ENCODE results near the gene RCSD1. TPM values are rescaled to one million over a fixed set of nuclear protein-coding genes. Genes with fewer than 3 reads are reported as not detected.

RCSD1 gene
- total RNA-seq, 1 donor from 2014 or later: 12.7 TPM

GRCh38 chr1:167683226-167683625 is 53.2 kb downstream of the RCSD1 start:
- no peak for DNase-seq (ENCODE audit: low spot score)

- peak; percentile 85 for DNase-seq (ENCODE audit: low spot score)
Observed at GRCh38 chr1:167683641-167684502, 53.8 kb downstream of the RCSD1 start.

GRCh38 chr1:167685844-167686243 is 55.8 kb downstream of the RCSD1 start:
- no peak for DNase-seq (ENCODE audit: low spot score)

- no peak for DNase-seq (ENCODE audit: low spot score)
Observed at GRCh38 chr1:167687919-167688519, 58.0 kb downstream of the RCSD1 start.

DNA sequence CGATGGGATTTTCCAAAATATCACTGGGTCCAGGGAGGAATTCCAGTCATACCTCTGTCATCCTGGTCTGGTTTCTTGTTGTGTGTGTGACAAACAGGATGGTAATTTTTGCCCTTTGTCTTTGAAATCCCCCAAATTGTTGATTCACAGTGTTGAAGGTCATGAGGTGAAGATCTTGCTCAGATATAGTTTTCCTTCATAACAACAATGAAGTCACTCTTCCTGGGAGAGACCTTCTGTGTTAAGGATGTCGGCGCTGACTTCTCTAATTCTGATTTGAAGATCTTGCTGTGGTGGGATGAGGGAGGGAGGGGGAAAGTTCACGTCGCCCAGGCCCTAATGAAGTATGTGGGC is 59.5 kb downstream of the RCSD1 start:
- no peak for DNase-seq (ENCODE audit: low spot score)

DNA sequence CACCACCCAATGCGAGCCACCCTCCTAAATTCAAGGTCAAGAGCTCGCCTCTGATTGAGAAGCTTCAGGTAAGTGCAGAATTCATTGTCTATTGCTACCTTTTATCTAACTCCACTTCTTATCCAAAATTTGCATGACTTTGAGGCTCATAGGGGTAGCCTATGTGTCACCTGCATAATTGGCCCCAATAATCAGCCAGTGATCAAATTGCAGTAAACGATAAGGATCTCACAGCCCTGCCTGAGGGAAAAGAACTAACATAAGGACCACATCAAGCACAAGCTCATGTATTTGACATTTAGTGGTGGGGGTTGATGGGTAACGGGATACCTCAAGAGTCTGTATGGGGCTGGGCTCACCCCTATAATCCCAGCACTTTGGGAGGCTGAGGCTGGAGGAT is 60.0 kb downstream of the RCSD1 start:
- no peak for DNase-seq (ENCODE audit: low spot score)

DNA sequence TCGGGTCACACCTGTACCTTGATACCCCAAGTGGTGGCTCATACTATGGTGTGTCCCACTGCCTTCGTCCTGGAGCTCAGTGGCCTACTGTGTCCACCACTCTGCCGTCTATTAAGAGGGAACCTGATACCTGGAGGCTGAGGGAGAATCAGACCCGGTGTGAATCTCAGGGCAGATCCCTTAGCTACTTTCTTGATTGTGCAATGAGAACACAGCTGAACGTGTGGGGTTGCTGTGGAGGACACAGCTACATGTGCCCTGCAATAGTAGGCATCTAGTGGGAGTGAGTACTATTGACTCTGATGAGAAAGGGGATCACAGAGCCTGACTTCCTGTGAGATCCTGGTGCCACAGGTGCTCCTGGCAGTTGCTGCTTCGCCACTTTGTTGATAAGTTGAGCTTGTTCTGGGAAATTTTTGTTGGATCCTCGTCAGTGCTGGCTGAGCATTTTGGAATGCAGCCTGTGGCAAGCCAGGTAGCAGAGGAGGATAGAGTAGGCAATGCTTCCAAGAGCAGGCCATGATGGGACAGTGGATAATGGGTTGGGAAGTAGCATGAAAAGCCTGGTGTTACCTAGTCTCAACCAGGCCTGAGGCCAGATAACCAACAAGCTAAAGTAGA is 63.5 kb downstream of the RCSD1 start:
- DNase-seq (ENCODE audit: low spot score): no peak

GRCh38 chr1:167694691-167695090 is 64.7 kb downstream of the RCSD1 start:
- no peak for DNase-seq (ENCODE audit: low spot score)

DNA sequence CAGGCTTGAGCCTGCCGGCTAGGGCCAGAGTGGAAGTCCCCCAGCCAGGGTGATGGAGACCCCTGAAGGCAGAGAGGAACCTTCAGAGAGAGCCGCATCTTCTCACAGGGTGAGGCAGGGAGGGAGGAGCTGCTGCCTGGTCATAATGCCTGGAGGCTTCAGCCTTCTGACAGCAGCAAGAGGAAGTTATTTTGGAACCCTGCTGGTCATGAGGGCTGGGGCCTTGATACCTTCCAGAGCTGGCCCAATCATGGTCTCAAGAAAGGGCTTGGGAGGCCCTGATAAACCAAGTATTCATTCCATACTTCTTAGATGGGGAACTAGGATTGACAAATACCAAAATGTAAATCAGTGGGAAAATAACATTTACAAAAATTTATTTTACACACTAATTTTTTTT is 65.1 kb downstream of the RCSD1 start:
- no peak for DNase-seq (ENCODE audit: low spot score)

DNA sequence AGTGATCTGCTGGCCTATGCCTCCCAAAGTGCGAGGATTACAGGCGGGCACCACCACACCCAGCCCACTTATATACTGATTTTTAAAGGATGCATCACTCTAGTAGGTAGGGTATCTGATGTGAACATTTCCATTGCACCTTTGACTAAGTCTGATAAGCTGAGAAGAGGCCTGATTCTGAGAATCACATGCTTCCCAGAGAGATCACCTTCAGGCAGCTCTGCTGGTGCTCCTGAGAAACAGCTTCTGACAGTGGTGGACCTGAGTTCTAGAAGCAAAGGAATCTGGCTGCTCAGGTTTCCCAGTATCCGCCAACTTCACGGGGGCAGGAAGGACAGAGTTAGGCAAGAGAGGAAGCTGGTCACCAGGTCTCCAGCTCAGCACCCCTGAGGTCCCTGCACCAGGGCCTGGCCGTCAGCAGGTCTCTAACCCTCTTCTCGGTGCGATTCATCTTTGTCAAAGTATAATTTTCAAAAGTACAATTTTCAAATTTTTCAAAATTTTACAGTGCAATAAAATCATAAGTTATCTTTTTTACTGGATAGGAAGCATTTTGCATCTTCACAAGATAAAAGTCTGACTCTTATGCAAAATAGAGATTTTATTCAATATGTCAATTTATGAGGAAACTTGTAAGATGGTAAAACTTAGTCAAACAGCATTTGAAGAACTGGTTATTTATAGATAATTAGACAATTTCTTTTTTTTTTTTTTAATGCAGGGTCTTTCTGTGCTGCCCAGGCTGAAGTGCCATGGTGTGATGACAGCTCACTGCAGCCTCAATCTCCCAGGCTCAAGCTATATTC is 65.9 kb downstream of the RCSD1 start:
- no peak for DNase-seq (ENCODE audit: low spot score)

DNA sequence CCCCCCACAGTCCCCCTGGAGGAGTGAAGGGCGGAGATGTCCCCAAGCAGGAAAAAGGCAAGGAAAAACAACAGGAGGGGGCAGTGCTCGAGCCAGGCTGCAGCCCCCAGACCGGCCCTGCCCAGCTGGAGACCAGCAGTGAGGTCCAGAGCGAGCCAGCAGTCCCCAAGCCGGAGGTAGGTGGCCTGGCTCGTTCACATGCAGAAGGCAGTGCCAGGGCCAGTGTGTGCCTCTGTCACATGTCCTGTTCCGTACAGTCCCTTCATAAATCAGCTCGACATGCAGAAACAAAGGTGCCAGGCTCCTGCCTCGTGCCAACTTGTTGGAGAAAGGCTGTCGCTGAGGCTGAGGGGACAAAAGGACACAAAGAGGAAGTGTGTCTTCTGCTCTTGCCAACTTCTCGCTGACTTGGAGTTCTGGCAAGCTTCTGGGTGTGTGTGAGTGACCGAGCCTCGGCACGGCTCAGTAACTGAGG is 67.7 kb downstream of the RCSD1 start:
- no peak for DNase-seq (ENCODE audit: low spot score)

GRCh38 chr1:167698313-167698712 is 68.3 kb downstream of the RCSD1 start:
- DNase-seq (ENCODE audit: low spot score): no peak

- DNase-seq (ENCODE audit: low spot score): no peak
Observed at GRCh38 chr1:167701510-167701909, 71.5 kb downstream of the RCSD1 start.

GRCh38 chr1:167703557-167703956 is 73.5 kb downstream of the RCSD1 start:
- no peak for DNase-seq (ENCODE audit: low spot score)

DNA sequence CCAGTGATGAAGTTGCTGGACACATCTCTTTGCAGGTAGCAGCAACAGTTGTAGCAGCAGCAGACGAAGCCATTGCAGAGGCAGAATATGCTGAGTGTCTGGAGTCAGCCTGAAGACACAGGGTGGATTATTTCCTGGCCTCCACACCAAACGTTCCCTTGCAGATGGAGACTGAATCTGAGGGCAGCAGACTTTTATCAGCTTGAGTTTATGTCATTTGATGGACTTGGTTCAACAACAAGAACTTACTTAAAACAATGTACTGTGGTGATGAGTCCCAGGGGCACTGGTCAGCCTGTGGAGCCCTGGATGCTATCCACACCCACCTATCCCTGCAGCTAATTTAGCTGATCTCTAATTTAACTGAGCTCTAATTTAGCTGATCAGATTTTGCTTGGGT is 74.7 kb downstream of the RCSD1 start:
- no peak for DNase-seq (ENCODE audit: low spot score)

DNA sequence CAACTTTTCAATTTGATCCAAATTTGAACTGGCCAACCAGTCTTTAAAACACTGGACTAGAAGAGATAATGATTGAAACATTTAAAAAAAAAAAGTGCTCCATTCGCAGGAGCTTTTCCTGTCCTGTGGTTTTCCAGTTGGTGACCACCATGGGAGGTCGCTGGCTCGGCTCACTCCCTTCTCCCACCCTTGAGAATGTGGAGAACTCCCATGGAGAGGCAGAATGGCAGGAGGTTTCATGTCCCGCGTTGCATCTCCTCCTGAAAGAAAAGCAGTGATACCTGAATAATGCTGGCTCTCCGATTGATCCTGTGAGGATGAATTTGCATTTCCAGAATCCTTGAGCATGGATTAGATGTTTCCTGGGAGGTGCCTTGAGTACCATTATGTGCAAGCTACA is 75.2 kb downstream of the RCSD1 start:
- no peak for DNase-seq (ENCODE audit: low spot score)

DNA sequence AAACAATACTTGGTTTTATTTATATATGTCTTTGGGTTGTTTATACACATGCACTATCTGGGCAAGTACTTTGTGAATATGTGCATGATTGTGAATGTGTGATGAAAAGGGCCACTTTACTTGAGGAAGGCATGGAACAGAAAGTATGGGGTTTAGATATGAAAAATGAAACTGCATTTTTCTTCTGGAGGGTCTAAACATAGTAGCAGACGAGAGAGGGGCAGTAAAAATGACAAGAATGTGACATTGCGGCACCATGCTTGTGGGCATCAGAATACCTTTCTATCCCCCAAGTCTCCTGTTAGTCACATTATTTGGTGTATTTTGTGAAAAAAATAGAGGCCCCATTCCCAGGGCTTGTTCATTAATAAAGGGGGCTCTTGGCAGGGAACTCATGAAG is 76.3 kb downstream of the RCSD1 start:
- DNase-seq (ENCODE audit: low spot score): no peak

GRCh38 chr1:167706931-167707877 is 77.2 kb downstream of the RCSD1 start:
- no peak for DNase-seq (ENCODE audit: low spot score)

DNA sequence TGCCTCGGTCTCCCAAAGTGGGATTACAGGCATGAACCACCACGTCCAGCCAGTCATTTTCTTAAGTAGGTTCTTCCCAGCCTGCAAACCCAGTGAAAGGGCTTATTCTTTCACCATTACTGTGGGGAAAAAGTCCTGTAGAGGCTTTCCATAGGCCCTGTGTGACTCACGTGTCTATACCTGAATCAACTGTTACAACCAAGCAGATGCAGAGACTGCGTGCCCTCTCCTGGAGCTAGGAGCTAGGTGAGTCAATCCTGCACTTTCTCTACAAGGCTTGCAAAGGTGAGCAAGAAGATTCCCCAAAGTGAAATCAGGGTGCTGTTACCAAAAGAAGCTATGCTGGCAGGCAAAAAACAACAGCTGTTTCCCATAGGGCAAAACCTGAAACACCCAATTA is 77.9 kb downstream of the RCSD1 start:
- DNase-seq (ENCODE audit: low spot score): no peak

- DNase-seq (ENCODE audit: low spot score): no peak
Observed at GRCh38 chr1:167708940-167709389, 78.9 kb downstream of the RCSD1 start.

Measured in mesenteric fat pad (tissue), 1 donor.